Duodenal mucosa (tissue), 2 donors: ENCODE data around the gene ZNF653.
A peak's percentile ranks its signal among the peaks of the same experiment; 100 is the strongest.

Experiments
- H3K27ac ChIP-seq: one replicate; pipeline ENCODE4 v1.7.0; 2013; ENCODE audit warnings: low read depth, low read length
- H3K27me3 ChIP-seq, 2 donors: one replicate each; pipeline ENCODE4 v1.7.0; 2013; ENCODE audit warnings: low read length in 2 of 2, control low read depth in 1 of 2; ENCODE audit not compliant: insufficient read depth in 2 of 2, control insufficient read depth in 1 of 2
- H3K36me3 ChIP-seq, 2 donors: one replicate each; pipeline ENCODE4 v1.7.0; 2013; ENCODE audit warnings: low read length in 2 of 2, control low read depth in 1 of 2; ENCODE audit not compliant: insufficient read depth in 2 of 2, control insufficient read depth in 1 of 2
- H3K4me1 ChIP-seq, 2 donors: one replicate each; pipeline ENCODE4 v1.7.0; 2013; ENCODE audit warnings: low read length in 2 of 2, control low read depth in 1 of 2; ENCODE audit not compliant: insufficient read depth in 2 of 2, control insufficient read depth in 1 of 2
- H3K4me3 ChIP-seq, 2 donors: one replicate each; pipeline ENCODE4 v1.7.0; 2013; ENCODE audit warnings: low read length in 2 of 2, low read depth in 1 of 2
- H3K9ac ChIP-seq, 2 donors: one replicate each; pipeline ENCODE4 v1.7.0; 2013; ENCODE audit warnings: low read length in 2 of 2, low read depth in 1 of 2
- H3K9me3 ChIP-seq, 2 donors: one replicate each; pipeline ENCODE4 v1.7.0; 2013; ENCODE audit warnings: low read length in 2 of 2, control low read depth in 1 of 2; ENCODE audit not compliant: control insufficient read depth in 1 of 2

The ZNF653 gene

GRCh38 chr19:11496391-11497163 lies 9.1 kb downstream of the ZNF653 start:
- Histone ChIP-seq H3K27me3 (no peaks in the 10 kb centered on the region), H3K9ac (no peak overlapping the region), H3K9me3 (no peaks in the 10 kb centered on the region), H3K4me3 (no peak overlapping the region), H3K27ac (no peak overlapping the region), H3K36me3 (peaks cover 0 to 32% of the 10 kb centered on the region in 2 donors), H3K4me1 (no peaks in the 10 kb centered on the region)

DNA sequence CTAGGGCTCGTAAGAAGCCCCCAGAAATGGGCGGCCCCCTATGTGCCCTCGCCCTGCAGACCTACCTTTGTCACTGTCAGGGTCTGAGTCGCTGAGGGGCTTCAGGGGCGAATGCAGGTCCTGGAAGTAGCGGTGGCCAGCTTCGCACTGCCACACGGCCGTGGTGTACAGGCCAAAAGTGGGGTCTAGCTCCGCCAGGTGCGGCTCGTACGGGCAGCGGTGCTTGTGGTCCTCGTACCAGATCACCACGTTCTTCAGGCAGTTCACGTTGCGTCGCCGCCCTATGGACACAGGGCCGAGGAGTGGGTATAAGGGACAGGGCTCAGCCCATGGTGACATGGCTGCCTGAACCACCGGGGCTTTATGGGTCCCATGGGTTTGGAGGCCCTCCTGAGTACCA lies 9.8 kb downstream of the ZNF653 start:
- H3K4me3 ChIP-seq: no peak overlapping the region
- peaks cover 0 to under 1% of the 10 kb centered on the region in 2 donors for H3K4me1 ChIP-seq
- H3K9ac ChIP-seq: no peak overlapping the region
- H3K9me3 ChIP-seq: no peaks in the 10 kb centered on the region
- H3K27ac ChIP-seq: no peak overlapping the region
- H3K27me3 ChIP-seq: no peaks in the 10 kb centered on the region
- H3K36me3 ChIP-seq: peaks cover 0 to 32% of the 10 kb centered on the region in 2 donors

DNA sequence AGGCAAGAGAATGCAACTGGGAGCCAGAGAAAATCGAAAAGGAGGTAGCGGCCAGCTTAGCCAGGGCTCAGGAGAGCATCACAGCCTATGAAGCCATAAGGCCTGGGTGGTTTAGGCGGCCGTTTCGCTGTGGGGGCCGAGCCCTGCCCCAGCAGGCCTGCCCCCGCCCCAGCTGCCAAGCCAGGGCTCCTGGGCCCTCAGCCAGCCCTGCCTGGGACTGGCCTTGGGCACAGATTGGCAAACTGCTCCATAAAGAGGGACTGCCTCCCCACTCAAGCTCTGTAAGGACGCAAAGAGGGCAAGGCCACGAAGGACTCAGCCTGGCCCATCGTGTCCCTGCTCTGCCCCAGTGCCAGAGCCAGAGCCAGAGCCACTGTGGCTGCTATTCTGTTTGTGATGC lies 10.2 kb downstream of the ZNF653 start:
- Histone ChIP-seq H3K9ac (no peak overlapping the region), H3K9me3 (no peaks in the 10 kb centered on the region), H3K27me3 (no peaks in the 10 kb centered on the region), H3K4me3 (no peak overlapping the region), H3K27ac (no peak overlapping the region), H3K4me1 (peaks cover 0 to 4% of the 10 kb centered on the region in 2 donors), H3K36me3 (peaks cover 0 to 32% of the 10 kb centered on the region in 2 donors)

DNA sequence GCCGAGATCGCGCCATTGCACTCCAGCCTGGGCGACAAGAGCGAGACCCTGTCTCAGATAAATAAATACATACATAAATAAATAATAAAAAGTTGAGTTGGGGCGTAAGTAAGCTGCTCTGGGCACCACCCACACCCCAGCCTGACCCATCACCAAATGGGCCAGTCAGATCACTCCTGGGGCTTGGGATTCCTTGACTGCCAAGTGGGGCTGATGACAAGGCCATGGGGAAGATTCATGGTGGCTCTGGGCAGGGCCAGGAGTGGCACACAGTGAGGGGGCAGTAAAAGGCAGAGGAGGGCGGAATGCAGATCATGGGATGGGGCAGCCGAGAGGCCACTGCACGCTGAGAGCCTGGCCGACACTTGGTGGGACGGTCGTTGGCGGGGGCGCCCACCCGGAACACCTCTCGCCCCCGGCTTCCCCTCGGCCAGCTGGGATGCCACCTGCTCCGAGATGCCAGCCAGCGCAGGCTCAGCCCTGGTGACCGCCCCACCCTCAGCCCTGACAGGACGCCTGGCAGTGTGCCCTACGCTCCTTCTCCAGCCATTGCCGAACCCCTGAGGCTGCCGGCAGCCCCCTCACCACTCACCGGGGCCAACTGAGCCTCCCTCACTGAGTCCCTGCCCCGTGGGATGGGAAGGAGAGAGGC lies 10.9 kb downstream of the ZNF653 start:
- no peak overlapping the region for H3K27ac ChIP-seq
- no peak overlapping the region for H3K9ac ChIP-seq
- H3K36me3 ChIP-seq: peaks cover 0 to 32% of the 10 kb centered on the region in 2 donors
- H3K27me3 ChIP-seq: no peaks in the 10 kb centered on the region
- peaks cover 5 to 6% of the 10 kb centered on the region in 2 donors for H3K4me1 ChIP-seq
- H3K4me3 ChIP-seq: no peak overlapping the region
- H3K9me3 ChIP-seq: no peaks in the 10 kb centered on the region

GRCh38 chr19:11489378-11489777 lies 16.3 kb downstream of the ZNF653 start:
- no peak overlapping the region for H3K9ac ChIP-seq
- no peaks in the 10 kb centered on the region for H3K27me3 ChIP-seq
- peaks cover 0 to 6% of the 10 kb centered on the region in 2 donors for H3K36me3 ChIP-seq
- peaks cover 9 to 10% of the 10 kb centered on the region in 2 donors for H3K4me1 ChIP-seq
- H3K27ac ChIP-seq: no peak overlapping the region
- no peaks in the 10 kb centered on the region for H3K9me3 ChIP-seq
- no peak overlapping the region for H3K4me3 ChIP-seq

DNA sequence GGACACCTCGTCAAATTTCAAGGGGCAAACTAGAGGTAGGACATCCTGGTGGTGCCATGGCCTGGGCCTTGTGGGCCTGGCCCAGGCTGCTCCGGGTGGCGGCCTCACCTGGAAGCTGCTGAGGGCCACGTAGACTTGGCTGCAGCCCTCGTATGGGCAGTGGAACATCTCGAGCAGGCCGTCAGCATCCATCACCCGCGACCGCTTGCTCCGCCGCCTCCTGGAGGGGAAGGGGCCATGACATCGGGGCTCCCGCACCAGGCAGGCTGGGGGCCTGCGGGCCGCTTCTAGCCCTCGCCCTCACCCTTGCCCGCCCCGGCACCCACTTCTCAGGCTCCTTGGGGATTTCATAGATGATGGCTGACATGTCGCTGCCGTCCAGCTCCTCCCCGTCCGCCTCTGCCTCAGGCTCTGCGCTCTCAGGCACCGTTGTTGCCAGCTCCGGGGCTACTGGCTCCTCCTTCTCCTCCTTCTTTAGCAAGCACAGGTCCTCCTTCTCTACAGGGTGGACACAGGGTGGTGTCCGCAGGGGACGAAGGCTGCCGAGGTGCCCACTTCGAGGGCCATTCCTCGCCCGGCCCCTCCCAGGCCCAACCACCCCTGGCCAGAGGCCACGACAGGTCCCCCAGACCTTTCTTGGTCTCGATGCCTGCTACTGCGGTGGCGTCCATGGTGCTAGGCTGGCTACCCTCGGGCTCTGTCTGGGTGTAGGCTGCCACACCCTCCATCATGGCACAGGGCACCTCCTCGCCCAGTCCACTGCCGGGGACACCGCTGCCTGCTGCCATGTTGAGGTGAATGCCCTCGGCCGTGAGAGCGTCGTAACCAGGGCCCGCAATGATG lies 18.8 kb downstream of the ZNF653 start:
- no peak overlapping the region for H3K27ac ChIP-seq
- peaks cover 14 to 15% of the 10 kb centered on the region in 2 donors for H3K4me1 ChIP-seq
- H3K36me3 ChIP-seq: peaks cover 0 to 6% of the 10 kb centered on the region in 2 donors
- H3K27me3 ChIP-seq: peaks cover 10 to 11% of the 10 kb centered on the region in 2 donors
- H3K4me3 ChIP-seq: no peak overlapping the region
- H3K9ac ChIP-seq: no peak overlapping the region
- no peaks in the 10 kb centered on the region for H3K9me3 ChIP-seq

DNA sequence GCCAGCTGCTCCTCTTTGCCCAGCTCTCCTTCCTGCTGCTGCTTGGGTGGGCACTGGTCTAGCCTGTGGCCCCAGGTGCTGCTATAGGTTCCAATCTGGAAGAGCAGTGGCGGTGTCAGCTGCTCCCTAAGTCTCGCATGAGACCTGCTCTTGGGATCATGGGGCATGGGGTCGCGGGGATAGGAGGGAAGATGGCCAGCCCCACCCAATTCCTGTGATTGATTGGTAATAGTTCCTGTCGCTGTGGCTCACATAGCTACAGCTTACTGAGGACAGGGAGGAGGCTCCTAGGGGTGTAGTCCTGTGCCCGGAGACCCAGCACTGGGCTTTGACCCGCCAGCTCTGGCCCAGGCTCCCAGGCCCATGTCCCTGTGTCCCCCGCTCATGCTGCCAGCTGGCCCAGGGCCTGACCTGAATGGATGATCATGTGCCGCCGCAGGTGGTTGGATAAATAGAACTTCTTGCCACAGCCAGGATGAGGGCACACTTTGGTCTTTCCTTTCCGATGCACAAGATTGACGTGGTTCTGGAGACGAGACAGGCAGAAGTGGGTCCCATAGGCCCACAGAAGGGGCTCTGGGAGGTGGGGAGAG lies 20.3 kb downstream of the ZNF653 start:
- H3K27me3 ChIP-seq: peaks cover 18 to 21% of the 10 kb centered on the region in 2 donors
- H3K9ac ChIP-seq: no peak overlapping the region
- no peak overlapping the region for H3K4me3 ChIP-seq
- H3K27ac ChIP-seq: no peak overlapping the region
- H3K4me1 ChIP-seq: peaks cover 12 to 14% of the 10 kb centered on the region in 2 donors
- H3K36me3 ChIP-seq: peaks cover 0 to 6% of the 10 kb centered on the region in 2 donors
- H3K9me3 ChIP-seq: no peaks in the 10 kb centered on the region

DNA sequence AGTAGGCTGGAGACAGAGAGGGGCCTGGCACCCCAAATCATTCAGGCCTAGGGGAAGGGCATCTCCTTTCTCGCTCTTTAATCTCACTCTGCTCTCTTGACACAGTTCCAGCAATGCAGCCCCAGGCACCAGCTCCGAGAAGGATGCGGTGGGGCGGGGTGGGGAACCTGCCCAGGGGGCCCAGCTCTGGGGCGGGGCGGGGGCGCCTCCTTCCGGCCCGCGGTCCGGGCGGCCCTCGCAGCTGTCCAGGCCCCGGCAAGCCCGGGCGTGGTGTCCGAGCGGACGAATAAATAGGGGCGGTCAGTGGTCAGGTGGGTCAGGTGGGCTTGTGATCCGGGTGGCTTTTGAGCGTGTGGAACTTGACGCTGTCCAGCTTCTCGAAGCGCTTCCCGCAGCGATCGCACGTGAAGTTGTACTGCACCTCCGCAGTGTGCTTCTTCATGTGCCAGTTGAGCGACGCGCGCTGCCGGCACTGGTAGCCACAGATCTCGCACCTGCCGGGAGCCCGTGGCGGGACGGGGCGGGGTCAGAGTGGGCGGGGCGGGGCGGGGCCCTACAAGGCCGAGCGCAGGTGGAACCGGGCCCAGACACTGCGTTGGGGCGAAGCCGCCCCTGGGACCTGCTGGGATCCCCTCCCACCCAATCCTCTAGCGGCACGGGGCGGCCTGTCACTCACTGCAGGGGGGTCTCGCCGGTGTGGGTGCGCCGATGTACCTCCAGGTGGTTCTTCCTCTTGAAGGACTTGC lies 22.1 kb downstream of the ZNF653 start:
- no peaks in the 10 kb centered on the region for H3K9me3 ChIP-seq
- H3K9ac ChIP-seq: no peak overlapping the region
- H3K27me3 ChIP-seq: peaks cover 18 to 28% of the 10 kb centered on the region in 2 donors
- H3K27ac ChIP-seq: no peak overlapping the region
- H3K4me3 ChIP-seq: no peak overlapping the region
- peaks cover 0 to 6% of the 10 kb centered on the region in 2 donors for H3K36me3 ChIP-seq
- H3K4me1 ChIP-seq: peaks cover 4 to 8% of the 10 kb centered on the region in 2 donors

- H3K27me3 ChIP-seq: peaks cover 22 to 28% of the 10 kb centered on the region in 2 donors
- no peak overlapping the region for H3K9ac ChIP-seq
- peak overlapping the region; percentile 8 to 45 for H3K4me3 ChIP-seq
- peaks cover 0 to 4% of the 10 kb centered on the region in 2 donors for H3K36me3 ChIP-seq
- no peak overlapping the region for H3K27ac ChIP-seq
- H3K4me1 ChIP-seq: peaks cover 4 to 8% of the 10 kb centered on the region in 2 donors
- H3K9me3 ChIP-seq: no peaks in the 10 kb centered on the region
These were observed 23.1 kb downstream of the ZNF653 start for GRCh38 chr19:11482384-11483050.
